Measurements from ENCODE around the gene ZDHHC18. TPM values are rescaled to one million over a fixed set of nuclear protein-coding genes. Genes with fewer than 3 reads are reported as not detected.

Gene ZDHHC18
- total and polyA plus RNA-seq, 2 experiments from 2014 or later, result 1.3 to 11.6 TPM

GRCh38 chr1:26811057-26811456 lies 15.4 kb upstream of the ZDHHC18 start:
- H3K9ac ChIP-seq, result no peak overlapping the region
- H3K9me2 ChIP-seq (ENCODE audit: insufficient read depth), result no peaks in the 10 kb centered on the region
- no peak overlapping the region for H3K27ac ChIP-seq
- no peaks in the 10 kb centered on the region for H3K36me3 ChIP-seq (ENCODE audit: low read depth)
- DNase-seq, result no peak
- no peaks in the 10 kb centered on the region for H4K20me1 ChIP-seq (ENCODE audit: insufficient read depth)
- no peaks in the 10 kb centered on the region for H3F3A ChIP-seq (ENCODE audit: insufficient read depth)
- H3K4me1 ChIP-seq (ENCODE audit: insufficient read depth), result no peaks in the 10 kb centered on the region
- H3K9me3 ChIP-seq (ENCODE audit: low read depth), result no peaks in the 10 kb centered on the region
- in situ Hi-C loops (cut with MboI), result no loop called here
- WGBS, 2 experiments (ENCODE audit: low coverage in 1 of 2, low lambda C conversion rate in 2 of 2, missing lambda C conversion rate in 2 of 2), result 44 to 57% methylated on average over 4 of the region's 4 CpGs
- H3K27me3 ChIP-seq (replicated peaks; ENCODE audit: insufficient read depth), result no peaks in the 10 kb centered on the region
- H3K79me2 ChIP-seq (ENCODE audit: insufficient read depth), result no peaks in the 10 kb centered on the region
- no peak overlapping the region for H3K4me2 ChIP-seq (ENCODE audit: unreplicated experiment)
- H3K4me3 ChIP-seq, result no peak overlapping the region
- H2AFZ ChIP-seq, result no peak overlapping the region
- no peak for TF ChIP-seq EZH2phosphoT487 (IDR thresholded peaks at IDR 0.05; ENCODE audit: insufficient read depth, low read depth)
- no peak for TF ChIP-seq EZH2 (IDR thresholded peaks at IDR 0.05; ENCODE audit: insufficient read depth, poor library complexity, severe bottlenecking)

GRCh38 chr1:26811708-26812107 lies 14.8 kb upstream of the ZDHHC18 start:
- H4K20me1 ChIP-seq (ENCODE audit: insufficient read depth), result no peaks in the 10 kb centered on the region
- no peak for DNase-seq
- no peaks in the 10 kb centered on the region for H3K36me3 ChIP-seq (ENCODE audit: low read depth)
- TF ChIP-seq EZH2 (IDR thresholded peaks at IDR 0.05; ENCODE audit: insufficient read depth, poor library complexity, severe bottlenecking) (no peak), EZH2phosphoT487 (IDR thresholded peaks at IDR 0.05; ENCODE audit: insufficient read depth, low read depth) (no peak)
- no peak overlapping the region for H3K4me3 ChIP-seq
- no peaks in the 10 kb centered on the region for H3K27me3 ChIP-seq (replicated peaks; ENCODE audit: insufficient read depth)
- H3K27ac ChIP-seq, result no peak overlapping the region
- in situ Hi-C loops (cut with MboI), result no loop called here
- no peaks in the 10 kb centered on the region for H3K9me3 ChIP-seq (ENCODE audit: low read depth)
- H2AFZ ChIP-seq, result no peak overlapping the region
- no peaks in the 10 kb centered on the region for H3K4me1 ChIP-seq (ENCODE audit: insufficient read depth)
- H3F3A ChIP-seq (ENCODE audit: insufficient read depth), result no peaks in the 10 kb centered on the region
- no peak overlapping the region for H3K4me2 ChIP-seq (ENCODE audit: unreplicated experiment)
- H3K79me2 ChIP-seq (ENCODE audit: insufficient read depth), result no peaks in the 10 kb centered on the region
- H3K9ac ChIP-seq, result no peak overlapping the region
- no peaks in the 10 kb centered on the region for H3K9me2 ChIP-seq (ENCODE audit: insufficient read depth)

- Histone ChIP-seq H3K4me2 (ENCODE audit: unreplicated experiment) (no peak overlapping the region), H3F3A (ENCODE audit: insufficient read depth) (no peaks in the 10 kb centered on the region), H3K27ac (no peak overlapping the region), H3K4me3 (no peak overlapping the region), H3K4me1 (ENCODE audit: insufficient read depth) (no peaks in the 10 kb centered on the region), H3K9ac (no peak overlapping the region), H4K20me1 (ENCODE audit: insufficient read depth) (no peaks in the 10 kb centered on the region), H3K27me3 (replicated peaks; ENCODE audit: insufficient read depth) (no peaks in the 10 kb centered on the region), H3K9me2 (ENCODE audit: insufficient read depth) (no peaks in the 10 kb centered on the region), H3K79me2 (ENCODE audit: insufficient read depth) (no peaks in the 10 kb centered on the region), H3K36me3 (ENCODE audit: low read depth) (no peaks in the 10 kb centered on the region), H2AFZ (no peak overlapping the region), H3K9me3 (ENCODE audit: low read depth) (no peaks in the 10 kb centered on the region)
- in situ Hi-C loops (cut with MboI), result no loop called here
- no peak for DNase-seq
- WGBS, 2 experiments (ENCODE audit: low coverage in 1 of 2, low lambda C conversion rate in 2 of 2, missing lambda C conversion rate in 2 of 2), result 94 to 98% methylated on average over 2 of the region's 2 CpGs
- TF ChIP-seq EZH2 (IDR thresholded peaks at IDR 0.05; ENCODE audit: insufficient read depth, poor library complexity, severe bottlenecking) (no peak), EZH2phosphoT487 (IDR thresholded peaks at IDR 0.05; ENCODE audit: insufficient read depth, low read depth) (no peak)
Measured at GRCh38 chr1:26814377-26814776, 12.1 kb upstream of the ZDHHC18 start.

- TF ChIP-seq EZH2 (IDR thresholded peaks at IDR 0.05; ENCODE audit: insufficient read depth, poor library complexity, severe bottlenecking) (no peak), EZH2phosphoT487 (IDR thresholded peaks at IDR 0.05; ENCODE audit: insufficient read depth, low read depth) (no peak)
- in situ Hi-C loops (cut with MboI), result no loop called here
- 64 to 66% methylated on average over 3 of the region's 3 CpGs for WGBS, 2 experiments (ENCODE audit: low coverage in 1 of 2, low lambda C conversion rate in 2 of 2, missing lambda C conversion rate in 2 of 2)
Measured at GRCh38 chr1:26814893-26815292, 11.6 kb upstream of the ZDHHC18 start.

GRCh38 chr1:26820784-26821269 lies 5.7 kb upstream of the ZDHHC18 start:
- no peak for TF ChIP-seq EZH2phosphoT487 (IDR thresholded peaks at IDR 0.05; ENCODE audit: insufficient read depth, low read depth)
- Histone ChIP-seq H3K4me2 (ENCODE audit: unreplicated experiment) (no peak overlapping the region), H3K79me2 (ENCODE audit: insufficient read depth) (no peaks in the 10 kb centered on the region), H3K27ac (no peak overlapping the region), H3K9me3 (ENCODE audit: low read depth) (no peaks in the 10 kb centered on the region), H3K9ac (no peak overlapping the region), H4K20me1 (ENCODE audit: insufficient read depth) (no peaks in the 10 kb centered on the region), H3K9me2 (ENCODE audit: insufficient read depth) (no peaks in the 10 kb centered on the region), H3F3A (ENCODE audit: insufficient read depth) (peaks cover 13% of the 10 kb centered on the region), H3K27me3 (replicated peaks; ENCODE audit: insufficient read depth) (no peaks in the 10 kb centered on the region), H3K36me3 (ENCODE audit: low read depth) (no peaks in the 10 kb centered on the region), H3K4me3 (no peak overlapping the region), H3K4me1 (ENCODE audit: insufficient read depth) (peaks cover 3% of the 10 kb centered on the region; the same call in 1 of the 2 replicates), H2AFZ (no peak overlapping the region)
- no peak for DNase-seq
- WGBS, 2 experiments (ENCODE audit: low coverage in 1 of 2, low lambda C conversion rate in 2 of 2, missing lambda C conversion rate in 2 of 2), result 95 to 96% methylated on average over 4 of the region's 4 CpGs
- in situ Hi-C loops (cut with MboI), result no loop called here

More at GRCh38 chr1:26814893-26815292, 11.6 kb upstream of the ZDHHC18 start:
- no peak overlapping the region for H2AFZ ChIP-seq
- no peak overlapping the region for H3K4me2 ChIP-seq (ENCODE audit: unreplicated experiment)
- no peaks in the 10 kb centered on the region for H3K27me3 ChIP-seq (replicated peaks; ENCODE audit: insufficient read depth)
- H3K9me2 ChIP-seq (ENCODE audit: insufficient read depth), result no peaks in the 10 kb centered on the region
- DNase-seq, result no peak
- no peaks in the 10 kb centered on the region for H3K36me3 ChIP-seq (ENCODE audit: low read depth)
- H3K9ac ChIP-seq, result no peak overlapping the region
- H3F3A ChIP-seq (ENCODE audit: insufficient read depth), result no peaks in the 10 kb centered on the region
- H3K4me1 ChIP-seq (ENCODE audit: insufficient read depth), result no peaks in the 10 kb centered on the region
- H3K9me3 ChIP-seq (ENCODE audit: low read depth), result no peaks in the 10 kb centered on the region
- H4K20me1 ChIP-seq (ENCODE audit: insufficient read depth), result no peaks in the 10 kb centered on the region
- no peak overlapping the region for H3K4me3 ChIP-seq
- H3K27ac ChIP-seq, result no peak overlapping the region
- H3K79me2 ChIP-seq (ENCODE audit: insufficient read depth), result no peaks in the 10 kb centered on the region
